ENCODE results near the gene CEP57L1.

The CEP57L1 gene

GRCh38 chr6:109052018-109052651, 43.2 kb upstream of the CEP57L1 start:
- Histone ChIP-seq H3K4me3 (replicated peaks; ENCODE audit: insufficient read depth, low read length) (no peak overlapping the region), H3K27me3 (ENCODE audit: insufficient read depth, poor library complexity, severe bottlenecking) (no peaks in the 10 kb centered on the region), H3K27ac (replicated peaks) (no peak overlapping the region)
- TF ChIP-seq GABPA (IDR thresholded peaks at IDR 0.05; ENCODE audit: low read depth): no peak
- no peak for TF ChIP-seq POLR2AphosphoS5 (IDR thresholded peaks at IDR 0.05; ENCODE audit: low read depth)
- no peak for TF ChIP-seq SPI1 (IDR thresholded peaks at IDR 0.05; ENCODE audit: borderline replicate concordance, low read depth)
- no peak for TF ChIP-seq CTCF (IDR thresholded peaks at IDR 0.05; ENCODE audit: insufficient read depth, low read length)
- no peak for TF ChIP-seq REST (IDR thresholded peaks at IDR 0.05; ENCODE audit: insufficient replicate concordance, low read depth)
- no peak for DNase-seq (ENCODE audit: low read depth in 1 of 2, low spot score in 1 of 2)

- no peak for TF ChIP-seq CTCF (IDR thresholded peaks at IDR 0.05; ENCODE audit: insufficient read depth, low read length)
- no peak for TF ChIP-seq SPI1 (IDR thresholded peaks at IDR 0.05; ENCODE audit: borderline replicate concordance, low read depth)
- TF ChIP-seq GABPA (IDR thresholded peaks at IDR 0.05; ENCODE audit: low read depth): no peak
- TF ChIP-seq POLR2AphosphoS5 (IDR thresholded peaks at IDR 0.05; ENCODE audit: low read depth): no peak
- TF ChIP-seq REST (IDR thresholded peaks at IDR 0.05; ENCODE audit: insufficient replicate concordance, low read depth): no peak
- Histone ChIP-seq H3K27ac (replicated peaks) (no peak overlapping the region), H3K27me3 (ENCODE audit: insufficient read depth, poor library complexity, severe bottlenecking) (no peaks in the 10 kb centered on the region), H3K4me3 (replicated peaks; ENCODE audit: insufficient read depth, low read length) (no peak overlapping the region)
- DNase-seq (ENCODE audit: low read depth in 1 of 2, low spot score in 1 of 2): no peak
These were observed 42.5 kb upstream of the CEP57L1 start for GRCh38 chr6:109052852-109053251.

- Histone ChIP-seq H3K27me3 (ENCODE audit: insufficient read depth, poor library complexity, severe bottlenecking) (no peaks in the 10 kb centered on the region), H3K4me3 (replicated peaks; ENCODE audit: insufficient read depth, low read length) (no peak overlapping the region), H3K27ac (replicated peaks) (no peak overlapping the region)
- TF ChIP-seq GABPA (IDR thresholded peaks at IDR 0.05; ENCODE audit: low read depth) (no peak), SPI1 (IDR thresholded peaks at IDR 0.05; ENCODE audit: borderline replicate concordance, low read depth) (no peak), REST (IDR thresholded peaks at IDR 0.05; ENCODE audit: insufficient replicate concordance, low read depth) (no peak), CTCF (IDR thresholded peaks at IDR 0.05; ENCODE audit: insufficient read depth, low read length) (no peak), POLR2AphosphoS5 (IDR thresholded peaks at IDR 0.05; ENCODE audit: low read depth) (no peak)
- no peak for DNase-seq (ENCODE audit: low read depth in 1 of 2, low spot score in 1 of 2)
These were observed 42.0 kb upstream of the CEP57L1 start for GRCh38 chr6:109053336-109053735.

Data from HL-60 (cell line).